HepG2 (cell line): ENCODE data around the gene IL1R1. TPM values are rescaled to one million over a fixed set of nuclear protein-coding genes. Genes with fewer than 3 reads are reported as not detected.

Experiments
- AKAP8 ChIP-seq: sonication (generic); formaldehyde crosslinking; IDR thresholded peaks from 2 replicates; pipeline ENCODE4 v1.5.1; 2020; ENCODE audit warnings: mild to moderate bottlenecking, missing genetic modification reagents
- ARNT2 ChIP-seq: sonication (generic); formaldehyde crosslinking; IDR thresholded peaks from 2 replicates; pipeline ENCODE4 v1.8.0; 2022; ENCODE audit warnings: mild to moderate bottlenecking, low read depth, missing genetic modification reagents, moderate library complexity
- CCAR2 ChIP-seq: fragments of 200-400 bp; formaldehyde crosslinking; optimal IDR thresholded peaks from 2 replicates; pipeline ENCODE3; 2018; ENCODE audit warnings: low read depth, mild to moderate bottlenecking, low read length, moderate library complexity
- EZH2 ChIP-seq: conservative IDR thresholded peaks from 2 replicates; pipeline ENCODE4 v1.6.1; 2012; ENCODE audit warnings: mild to moderate bottlenecking, low read depth, low read length, moderate library complexity
- GLI4 ChIP-seq: sonication (generic); formaldehyde crosslinking; IDR thresholded peaks from 2 replicates; pipeline ENCODE4 v1.5.1; 2020; ENCODE audit warnings: missing genetic modification reagents, mild to moderate bottlenecking, moderate library complexity, borderline replicate concordance
- HDAC6 ChIP-seq: fragments of 200-600 bp; sonication (generic); IDR thresholded peaks from 2 replicates; pipeline ENCODE4 v1.7.0; 2017; ENCODE audit warnings: mild to moderate bottlenecking, antibody characterized with exemption, low read length, low read depth
- HHEX ChIP-seq: IDR thresholded peaks from 2 replicates; pipeline ENCODE4 v1.6.1; 2016; ENCODE audit warnings: control low read depth
- MEF2D ChIP-seq: sonication (generic); formaldehyde crosslinking; IDR thresholded peaks from 2 replicates; pipeline ENCODE4 v1.5.1; 2020; ENCODE audit warnings: mild to moderate bottlenecking, missing genetic modification reagents
- PAF1 ChIP-seq: IDR thresholded peaks from 2 replicates; pipeline ENCODE4 v1.6.1; 2016; ENCODE audit warnings: missing genetic modification reagents, missing compliant biosample characterization
- PATZ1 ChIP-seq: sonication (generic); formaldehyde crosslinking; IDR thresholded peaks from 2 replicates; pipeline ENCODE4 v1.4.0; 2020; ENCODE audit warnings: missing genetic modification reagents
- RFX1 ChIP-seq: fragments of 450-650 bp; IDR thresholded peaks from 2 replicates; pipeline ENCODE4 v1.6.1; 2017
- TOE1 ChIP-seq: sonication (generic); formaldehyde crosslinking; IDR thresholded peaks from 2 replicates; pipeline ENCODE4 v1.4.0; 2020; ENCODE audit warnings: mild to moderate bottlenecking, missing genetic modification reagents
- ZBTB3 ChIP-seq: sonication (generic); formaldehyde crosslinking; IDR thresholded peaks from 2 replicates; pipeline ENCODE4 v1.4.0; 2020; ENCODE audit warnings: low read depth, mild to moderate bottlenecking, moderate library complexity, missing genetic modification reagents, borderline replicate concordance
- ZBTB4 ChIP-seq: sonication (generic); formaldehyde crosslinking; IDR thresholded peaks from 2 replicates; pipeline ENCODE4 v1.4.0; 2020; ENCODE audit warnings: missing genetic modification reagents, mild to moderate bottlenecking, borderline replicate concordance
- ZFX ChIP-seq: sonication (generic); formaldehyde crosslinking; IDR thresholded peaks from 2 replicates; pipeline ENCODE4 v1.4.0; 2020; ENCODE audit warnings: mild to moderate bottlenecking, low read depth, missing genetic modification reagents, moderate library complexity
- ZNF121 ChIP-seq: sonication (generic); formaldehyde crosslinking; IDR thresholded peaks from 2 replicates; pipeline ENCODE4 v1.5.0; 2020; ENCODE audit warnings: mild to moderate bottlenecking, missing genetic modification reagents
- ZNF296 ChIP-seq: sonication (generic); formaldehyde crosslinking; conservative IDR thresholded peaks from 2 replicates; pipeline ENCODE4 v1.5.0; 2020; ENCODE audit warnings: mild to moderate bottlenecking, missing genetic modification reagents
- ZNF34 ChIP-seq: sonication (generic); formaldehyde crosslinking; IDR thresholded peaks from 2 replicates; pipeline ENCODE4 v1.4.0; 2020; ENCODE audit warnings: mild to moderate bottlenecking, missing genetic modification reagents, borderline replicate concordance
- ZNF451 ChIP-seq: sonication (generic); formaldehyde crosslinking; IDR thresholded peaks from 2 replicates; pipeline ENCODE4 v1.5.0; 2020; ENCODE audit warnings: mild to moderate bottlenecking, missing genetic modification reagents
- ZNF576 ChIP-seq: sonication (generic); formaldehyde crosslinking; IDR thresholded peaks from 2 replicates; pipeline ENCODE4 v1.4.0; 2020; ENCODE audit warnings: mild to moderate bottlenecking, missing genetic modification reagents
- ZNF724P ChIP-seq: sonication (generic); formaldehyde crosslinking; IDR thresholded peaks from 2 replicates; pipeline ENCODE4 v1.8.0; 2022; ENCODE audit warnings: missing genetic modification reagents, borderline replicate concordance
- ZSCAN9 ChIP-seq: IDR thresholded peaks from 2 replicates; pipeline ENCODE4 v1.6.1; 2016; ENCODE audit warnings: borderline replicate concordance
- polyA plus RNA-seq, 8 experiments: library from polyadenylated mRNA; depleted of rRNA in 3 of 8; stranded (reverse) in 7 of 8; unstranded in 1 of 8; fragments of >200 nt; fragmentation: Illumina TruSeq in 4 of 8; extraction: Trizol in 4 of 8; gene quantifications; 2 replicates each; pipeline versions ENCODE4 v1.2.1 to v1.2.3, GENCODE V29; 2011 to 2016; ENCODE audit warnings: low read depth in 4 of 8, missing spikeins in 1 of 8, mixed read lengths in 1 of 8; ENCODE audit not compliant: insufficient read depth in 1 of 8
- total RNA-seq, 5 experiments: library from RNA; depleted of rRNA; stranded (reverse); fragments of >200 nt; fragmentation: Illumina TruSeq; extraction: Trizol; gene quantifications; 2 replicates each; pipeline ENCODE4 v1.2.3, GENCODE V29; 2016; ENCODE audit warnings: low read depth in 1 of 5
- TF ChIP-seq, protein P1 (sequence below): sonication (generic); formaldehyde crosslinking; IDR thresholded peaks from 2 replicates; pipeline ENCODE4 v1.9.0; 2021; ENCODE audit warnings: missing genetic modification reagents, borderline replicate concordance

IL1R1 gene
- total and polyA plus RNA-seq, 2 of the 13 experiments (the other 11 are each of a cell fraction or from before 2014, with no cell fraction given): 38.0 to 93.1 TPM

DNA sequence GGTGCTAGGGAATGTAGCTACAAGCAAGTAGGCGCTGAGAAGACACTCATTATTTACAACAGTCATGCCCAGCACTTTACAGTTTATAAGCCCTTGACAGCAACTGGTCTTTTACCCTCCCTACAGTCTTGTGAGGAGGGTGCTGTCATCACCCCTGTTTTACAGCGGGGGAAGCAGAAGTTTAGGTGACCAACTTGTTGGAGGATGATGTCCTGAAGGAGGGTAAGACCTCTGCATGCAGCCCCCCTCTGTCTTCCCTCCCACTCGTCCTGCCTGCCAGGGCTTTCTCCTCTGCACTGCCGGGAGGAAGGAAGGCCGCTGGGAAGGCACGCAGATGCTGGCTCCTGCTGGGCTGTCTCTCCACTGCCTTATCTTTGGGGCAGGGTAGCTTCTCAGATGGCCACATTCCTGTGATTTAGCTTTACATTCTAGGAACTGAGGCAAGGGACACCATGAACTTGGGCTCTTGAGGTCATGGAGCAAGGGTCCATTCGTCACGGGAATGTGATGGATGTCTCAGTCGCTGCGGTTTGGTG lies 972 bp downstream of the IL1R1 start (continued):
- TF ChIP-seq, protein P1, sequence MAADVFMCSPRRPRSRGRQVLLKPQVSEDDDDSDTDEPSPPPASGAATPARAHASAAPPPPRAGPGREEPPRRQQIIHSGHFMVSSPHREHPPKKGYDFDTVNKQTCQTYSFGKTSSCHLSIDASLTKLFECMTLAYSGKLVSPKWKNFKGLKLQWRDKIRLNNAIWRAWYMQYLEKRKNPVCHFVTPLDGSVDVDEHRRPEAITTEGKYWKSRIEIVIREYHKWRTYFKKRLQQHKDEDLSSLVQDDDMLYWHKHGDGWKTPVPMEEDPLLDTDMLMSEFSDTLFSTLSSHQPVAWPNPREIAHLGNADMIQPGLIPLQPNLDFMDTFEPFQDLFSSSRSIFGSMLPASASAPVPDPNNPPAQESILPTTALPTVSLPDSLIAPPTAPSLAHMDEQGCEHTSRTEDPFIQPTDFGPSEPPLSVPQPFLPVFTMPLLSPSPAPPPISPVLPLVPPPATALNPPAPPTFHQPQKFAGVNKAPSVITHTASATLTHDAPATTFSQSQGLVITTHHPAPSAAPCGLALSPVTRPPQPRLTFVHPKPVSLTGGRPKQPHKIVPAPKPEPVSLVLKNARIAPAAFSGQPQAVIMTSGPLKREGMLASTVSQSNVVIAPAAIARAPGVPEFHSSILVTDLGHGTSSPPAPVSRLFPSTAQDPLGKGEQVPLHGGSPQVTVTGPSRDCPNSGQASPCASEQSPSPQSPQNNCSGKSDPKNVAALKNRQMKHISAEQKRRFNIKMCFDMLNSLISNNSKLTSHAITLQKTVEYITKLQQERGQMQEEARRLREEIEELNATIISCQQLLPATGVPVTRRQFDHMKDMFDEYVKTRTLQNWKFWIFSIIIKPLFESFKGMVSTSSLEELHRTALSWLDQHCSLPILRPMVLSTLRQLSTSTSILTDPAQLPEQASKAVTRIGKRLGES (CRISPR knock-in tag): no peak
- TF ChIP-seq TOE1 (CRISPR knock-in tag) (no peak), ZBTB3 (no peak), ARNT2 (CRISPR knock-in tag) (0 out of 2 replicates have a peak, but pooled peaks have one; percentile 26), ZFX (CRISPR knock-in tag) (peak; percentile 46), RFX1 (no peak), ZNF34 (CRISPR knock-in tag) (no peak), EZH2 (no peak), ZNF296 (CRISPR knock-in tag) (no peak), AKAP8 (CRISPR knock-in tag) (0 out of 2 replicates have a peak, but pooled peaks have one; percentile 56), ZBTB4 (CRISPR knock-in tag) (no peak), ZNF576 (CRISPR knock-in tag) (no peak), HHEX (CRISPR knock-in tag) (no peak), HDAC6 (no peak), GLI4 (CRISPR knock-in tag) (0 out of 2 replicates have a peak, but pooled peaks have one; percentile 21), MEF2D (CRISPR knock-in tag) (0 out of 2 replicates have a peak, but pooled peaks have one; percentile 5), PAF1 (no peak), CCAR2 (no peak), PATZ1 (CRISPR knock-in tag) (no peak), ZNF121 (CRISPR knock-in tag) (no peak), ZNF451 (CRISPR knock-in tag) (peak; percentile 86; the same call in 1 of the 2 replicates), ZNF724P (peak; percentile 70; the same call in 1 of the 2 replicates), ZSCAN9 (CRISPR knock-in tag) (0 out of 2 replicates have a peak, but pooled peaks have one; percentile 34)
